ENCODE measurements around the gene CRB1.
"Not testable (repeated sequence)": the region's sequence is repeated elsewhere in the genome, so short reads cannot be mapped to it uniquely, and the experiment has no call there.

Gene CRB1

GRCh38 chr1:197472141-197472540 lies 204.1 kb downstream of the CRB1 start:
- no peaks in the 10 kb centered on the region for H3K9me3 ChIP-seq (ENCODE audit: control insufficient read depth, insufficient read depth, low read length)
- H3K9ac ChIP-seq (ENCODE audit: low read depth, low read length) = no peak overlapping the region
- H3K4me3 ChIP-seq (ENCODE audit: low read depth, low read length) = no peak overlapping the region
- H3K27ac ChIP-seq (ENCODE audit: low read depth, low read length) = no peak overlapping the region
- H3K36me3 ChIP-seq (ENCODE audit: control insufficient read depth, insufficient read depth, low read length) = no peaks in the 10 kb centered on the region
- peaks cover 36% of the 10 kb centered on the region for H3K4me1 ChIP-seq (ENCODE audit: control insufficient read depth, insufficient read depth, low read length)
- no peaks in the 10 kb centered on the region for H3K27me3 ChIP-seq (ENCODE audit: control insufficient read depth, insufficient read depth, low read length)

- Histone ChIP-seq H3K27me3 (ENCODE audit: control insufficient read depth, insufficient read depth, low read length) (no peaks in the 10 kb centered on the region), H3K4me1 (ENCODE audit: control insufficient read depth, insufficient read depth, low read length) (no peaks in the 10 kb centered on the region), H3K4me3 (ENCODE audit: low read depth, low read length) (no peak overlapping the region), H3K36me3 (ENCODE audit: control insufficient read depth, insufficient read depth, low read length) (no peaks in the 10 kb centered on the region), H3K9ac (ENCODE audit: low read depth, low read length) (no peak overlapping the region), H3K9me3 (ENCODE audit: control insufficient read depth, insufficient read depth, low read length) (no peaks in the 10 kb centered on the region), H3K27ac (ENCODE audit: low read depth, low read length) (no peak overlapping the region)
Observed at GRCh38 chr1:197480446-197480845, 212.4 kb downstream of the CRB1 start.

- no peaks in the 10 kb centered on the region for H3K36me3 ChIP-seq (ENCODE audit: control insufficient read depth, insufficient read depth, low read length)
- H3K27ac ChIP-seq (ENCODE audit: low read depth, low read length) = no peak overlapping the region
- no peak overlapping the region for H3K4me3 ChIP-seq (ENCODE audit: low read depth, low read length)
- no peaks in the 10 kb centered on the region for H3K27me3 ChIP-seq (ENCODE audit: control insufficient read depth, insufficient read depth, low read length)
- H3K9ac ChIP-seq (ENCODE audit: low read depth, low read length) = no peak overlapping the region
- H3K4me1 ChIP-seq (ENCODE audit: control insufficient read depth, insufficient read depth, low read length) = no peaks in the 10 kb centered on the region
- H3K9me3 ChIP-seq (ENCODE audit: control insufficient read depth, insufficient read depth, low read length) = no peaks in the 10 kb centered on the region
Observed at GRCh38 chr1:197481101-197481500, 213.0 kb downstream of the CRB1 start.

GRCh38 chr1:197485790-197486189 lies 217.7 kb downstream of the CRB1 start:
- H3K36me3 ChIP-seq (ENCODE audit: control insufficient read depth, insufficient read depth, low read length) = no peaks in the 10 kb centered on the region
- H3K27me3 ChIP-seq (ENCODE audit: control insufficient read depth, insufficient read depth, low read length) = no peaks in the 10 kb centered on the region

GRCh38 chr1:197486946-197487345 lies 218.9 kb downstream of the CRB1 start:
- H3K36me3 ChIP-seq (ENCODE audit: control insufficient read depth, insufficient read depth, low read length) = no peaks in the 10 kb centered on the region
- H3K9ac ChIP-seq (ENCODE audit: low read depth, low read length) = no peak overlapping the region
- H3K4me3 ChIP-seq (ENCODE audit: low read depth, low read length) = no peak overlapping the region
- no peaks in the 10 kb centered on the region for H3K4me1 ChIP-seq (ENCODE audit: control insufficient read depth, insufficient read depth, low read length)
- no peaks in the 10 kb centered on the region for H3K27me3 ChIP-seq (ENCODE audit: control insufficient read depth, insufficient read depth, low read length)
- H3K27ac ChIP-seq (ENCODE audit: low read depth, low read length) = no peak overlapping the region
- no peaks in the 10 kb centered on the region for H3K9me3 ChIP-seq (ENCODE audit: control insufficient read depth, insufficient read depth, low read length)

More at GRCh38 chr1:197485790-197486189, 217.7 kb downstream of the CRB1 start:
- no peak overlapping the region for H3K9ac ChIP-seq (ENCODE audit: low read depth, low read length)
- H3K4me1 ChIP-seq (ENCODE audit: control insufficient read depth, insufficient read depth, low read length) = no peaks in the 10 kb centered on the region
- no peak overlapping the region for H3K27ac ChIP-seq (ENCODE audit: low read depth, low read length)
- H3K9me3 ChIP-seq (ENCODE audit: control insufficient read depth, insufficient read depth, low read length) = no peaks in the 10 kb centered on the region
- H3K4me3 ChIP-seq (ENCODE audit: low read depth, low read length) = no peak overlapping the region

GRCh38 chr1:197491505-197491904 lies 223.5 kb downstream of the CRB1 start:
- not testable (repeated sequence) for H3K9ac ChIP-seq (ENCODE audit: low read depth, low read length); H3K27me3 ChIP-seq (ENCODE audit: control insufficient read depth, insufficient read depth, low read length); H3K36me3 ChIP-seq (ENCODE audit: control insufficient read depth, insufficient read depth, low read length); H3K27ac ChIP-seq (ENCODE audit: low read depth, low read length); H3K9me3 ChIP-seq (ENCODE audit: control insufficient read depth, insufficient read depth, low read length); H3K4me3 ChIP-seq (ENCODE audit: low read depth, low read length); H3K4me1 ChIP-seq (ENCODE audit: control insufficient read depth, insufficient read depth, low read length)

GRCh38 chr1:197496722-197497121 lies 228.7 kb downstream of the CRB1 start:
- no peak overlapping the region for H3K9ac ChIP-seq (ENCODE audit: low read depth, low read length)
- H3K27me3 ChIP-seq (ENCODE audit: control insufficient read depth, insufficient read depth, low read length) = no peaks in the 10 kb centered on the region
- peaks cover 3% of the 10 kb centered on the region for H3K4me1 ChIP-seq (ENCODE audit: control insufficient read depth, insufficient read depth, low read length)
- H3K27ac ChIP-seq (ENCODE audit: low read depth, low read length) = no peak overlapping the region
- H3K9me3 ChIP-seq (ENCODE audit: control insufficient read depth, insufficient read depth, low read length) = no peaks in the 10 kb centered on the region
- no peaks in the 10 kb centered on the region for H3K36me3 ChIP-seq (ENCODE audit: control insufficient read depth, insufficient read depth, low read length)
- no peak overlapping the region for H3K4me3 ChIP-seq (ENCODE audit: low read depth, low read length)

GRCh38 chr1:197510691-197511378 lies 242.8 kb downstream of the CRB1 start:
- H3K9ac ChIP-seq (ENCODE audit: low read depth, low read length) = no peak overlapping the region
- H3K4me3 ChIP-seq (ENCODE audit: low read depth, low read length) = no peak overlapping the region
- H3K4me1 ChIP-seq (ENCODE audit: control insufficient read depth, insufficient read depth, low read length) = peaks cover 7% of the 10 kb centered on the region
- H3K36me3 ChIP-seq (ENCODE audit: control insufficient read depth, insufficient read depth, low read length) = no peaks in the 10 kb centered on the region
- no peaks in the 10 kb centered on the region for H3K27me3 ChIP-seq (ENCODE audit: control insufficient read depth, insufficient read depth, low read length)
- no peak overlapping the region for H3K27ac ChIP-seq (ENCODE audit: low read depth, low read length)
- no peaks in the 10 kb centered on the region for H3K9me3 ChIP-seq (ENCODE audit: control insufficient read depth, insufficient read depth, low read length)

GRCh38 chr1:197515421-197515820 lies 247.4 kb downstream of the CRB1 start:
- no peaks in the 10 kb centered on the region for H3K36me3 ChIP-seq (ENCODE audit: control insufficient read depth, insufficient read depth, low read length)
- H3K4me1 ChIP-seq (ENCODE audit: control insufficient read depth, insufficient read depth, low read length) = peaks cover 4% of the 10 kb centered on the region
- no peaks in the 10 kb centered on the region for H3K9me3 ChIP-seq (ENCODE audit: control insufficient read depth, insufficient read depth, low read length)
- no peak overlapping the region for H3K4me3 ChIP-seq (ENCODE audit: low read depth, low read length)
- H3K27me3 ChIP-seq (ENCODE audit: control insufficient read depth, insufficient read depth, low read length) = no peaks in the 10 kb centered on the region
- no peak overlapping the region for H3K9ac ChIP-seq (ENCODE audit: low read depth, low read length)
- no peak overlapping the region for H3K27ac ChIP-seq (ENCODE audit: low read depth, low read length)

GRCh38 chr1:197519741-197520334 lies 251.8 kb downstream of the CRB1 start:
- H3K27me3 ChIP-seq (ENCODE audit: control insufficient read depth, insufficient read depth, low read length) = no peaks in the 10 kb centered on the region
- H3K9ac ChIP-seq (ENCODE audit: low read depth, low read length) = no peak overlapping the region
- H3K4me3 ChIP-seq (ENCODE audit: low read depth, low read length) = no peak overlapping the region
- no peaks in the 10 kb centered on the region for H3K9me3 ChIP-seq (ENCODE audit: control insufficient read depth, insufficient read depth, low read length)
- no peak overlapping the region for H3K27ac ChIP-seq (ENCODE audit: low read depth, low read length)
- no peaks in the 10 kb centered on the region for H3K36me3 ChIP-seq (ENCODE audit: control insufficient read depth, insufficient read depth, low read length)
- H3K4me1 ChIP-seq (ENCODE audit: control insufficient read depth, insufficient read depth, low read length) = peaks cover 10% of the 10 kb centered on the region

GRCh38 chr1:197521118-197521739 lies 253.2 kb downstream of the CRB1 start:
- H3K9ac ChIP-seq (ENCODE audit: low read depth, low read length) = no peak overlapping the region
- H3K36me3 ChIP-seq (ENCODE audit: control insufficient read depth, insufficient read depth, low read length) = no peaks in the 10 kb centered on the region
- H3K4me1 ChIP-seq (ENCODE audit: control insufficient read depth, insufficient read depth, low read length) = peaks cover 10% of the 10 kb centered on the region
- H3K9me3 ChIP-seq (ENCODE audit: control insufficient read depth, insufficient read depth, low read length) = no peaks in the 10 kb centered on the region
- H3K27me3 ChIP-seq (ENCODE audit: control insufficient read depth, insufficient read depth, low read length) = no peaks in the 10 kb centered on the region
- H3K4me3 ChIP-seq (ENCODE audit: low read depth, low read length) = no peak overlapping the region
- no peak overlapping the region for H3K27ac ChIP-seq (ENCODE audit: low read depth, low read length)

All from HUES48 (cell line).